Peyer's patch (tissue), 4 donors: Measurements from ENCODE around the gene SMYD1.

Experiments used
- POLR2A ChIP-seq, 2 donors: fragments of 450-650 bp; IDR thresholded peaks; one replicate each; pipeline ENCODE4 v1.5.1; 2017; ENCODE audit warnings: antibody characterized with exemption in 2 of 2, mild to moderate bottlenecking in 2 of 2, moderate library complexity in 2 of 2
- TF ChIP-seq, protein P1 (sequence below), 6 experiments: fragments of 450-650 bp in 4 of 6; fragments of 200-600 bp in 2 of 6; sonication (generic) in 1 of 6; IDR thresholded peaks; one replicate each; pipeline ENCODE4 v1.5.1; 2017 to 2019; ENCODE audit warnings: antibody characterized with exemption in 6 of 6, mild to moderate bottlenecking in 3 of 6, moderate library complexity in 1 of 6

DNA sequence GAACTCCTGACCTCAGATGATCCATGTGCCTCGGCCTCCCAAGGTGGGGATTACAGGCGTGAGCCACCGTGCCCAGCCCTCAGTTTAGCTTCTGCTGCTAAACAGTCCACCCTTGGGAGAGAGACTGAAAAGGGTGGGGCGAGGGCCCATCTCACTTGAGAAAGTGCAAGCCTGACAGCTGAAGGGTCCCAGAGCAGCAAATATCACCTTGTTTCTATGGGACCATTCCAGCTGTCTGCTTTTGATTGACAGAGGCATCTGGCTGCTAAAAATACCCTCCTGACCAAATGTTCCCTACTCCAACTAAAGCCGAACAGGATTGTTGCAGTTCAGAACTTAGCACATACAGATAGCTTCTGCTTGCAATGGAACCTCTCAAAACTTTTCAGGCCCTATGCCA is 436 bp upstream of the SMYD1 start:
- TF ChIP-seq, protein P1, sequence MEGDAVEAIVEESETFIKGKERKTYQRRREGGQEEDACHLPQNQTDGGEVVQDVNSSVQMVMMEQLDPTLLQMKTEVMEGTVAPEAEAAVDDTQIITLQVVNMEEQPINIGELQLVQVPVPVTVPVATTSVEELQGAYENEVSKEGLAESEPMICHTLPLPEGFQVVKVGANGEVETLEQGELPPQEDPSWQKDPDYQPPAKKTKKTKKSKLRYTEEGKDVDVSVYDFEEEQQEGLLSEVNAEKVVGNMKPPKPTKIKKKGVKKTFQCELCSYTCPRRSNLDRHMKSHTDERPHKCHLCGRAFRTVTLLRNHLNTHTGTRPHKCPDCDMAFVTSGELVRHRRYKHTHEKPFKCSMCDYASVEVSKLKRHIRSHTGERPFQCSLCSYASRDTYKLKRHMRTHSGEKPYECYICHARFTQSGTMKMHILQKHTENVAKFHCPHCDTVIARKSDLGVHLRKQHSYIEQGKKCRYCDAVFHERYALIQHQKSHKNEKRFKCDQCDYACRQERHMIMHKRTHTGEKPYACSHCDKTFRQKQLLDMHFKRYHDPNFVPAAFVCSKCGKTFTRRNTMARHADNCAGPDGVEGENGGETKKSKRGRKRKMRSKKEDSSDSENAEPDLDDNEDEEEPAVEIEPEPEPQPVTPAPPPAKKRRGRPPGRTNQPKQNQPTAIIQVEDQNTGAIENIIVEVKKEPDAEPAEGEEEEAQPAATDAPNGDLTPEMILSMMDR (IDR thresholded peaks at IDR 0.05) = no peak
- TF ChIP-seq POLR2A (IDR thresholded peaks at IDR 0.05) = no peak
